Measurements from ENCODE around the gene HGFAC.

The HGFAC gene

DNA sequence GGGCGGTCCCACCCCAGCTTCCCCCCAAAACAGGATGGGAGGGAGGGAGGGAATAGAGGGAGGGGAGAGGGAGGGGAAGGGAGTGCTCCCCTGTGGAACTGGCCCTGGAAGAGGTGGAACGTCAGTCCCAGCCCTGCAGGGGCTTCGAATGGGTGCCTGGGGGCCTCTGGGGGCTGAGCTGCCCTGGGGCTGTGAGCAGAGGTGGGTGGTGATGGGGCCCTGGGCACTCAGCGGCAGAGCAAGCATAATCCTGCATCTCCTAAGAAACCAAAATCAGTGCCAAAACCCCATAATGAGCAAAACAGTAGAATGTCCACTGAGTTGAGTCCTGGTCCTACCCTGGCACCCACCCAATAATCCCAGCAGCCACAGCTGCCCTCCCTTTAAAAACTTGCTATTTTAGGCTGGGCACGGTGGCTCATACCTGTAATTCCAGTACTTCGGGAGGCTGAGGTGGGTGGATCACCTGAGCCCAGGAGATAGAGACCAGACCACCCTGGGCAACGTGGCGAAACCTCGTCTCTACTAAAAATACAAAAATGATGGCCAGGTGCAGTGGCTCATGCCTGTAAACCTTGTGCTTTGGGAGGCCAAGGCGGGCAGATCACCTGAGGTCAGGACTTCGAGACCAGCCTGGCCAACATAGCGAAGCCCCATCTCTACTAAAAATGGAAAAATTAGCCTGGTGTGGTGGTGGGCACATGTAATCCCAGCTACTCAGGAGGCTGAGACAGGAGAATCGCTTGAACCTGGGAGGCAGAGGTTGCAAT, 32.4 kb downstream of the HGFAC start:
- DNase-seq (ENCODE audit: low read depth in 2 of 2): no peak

DNA sequence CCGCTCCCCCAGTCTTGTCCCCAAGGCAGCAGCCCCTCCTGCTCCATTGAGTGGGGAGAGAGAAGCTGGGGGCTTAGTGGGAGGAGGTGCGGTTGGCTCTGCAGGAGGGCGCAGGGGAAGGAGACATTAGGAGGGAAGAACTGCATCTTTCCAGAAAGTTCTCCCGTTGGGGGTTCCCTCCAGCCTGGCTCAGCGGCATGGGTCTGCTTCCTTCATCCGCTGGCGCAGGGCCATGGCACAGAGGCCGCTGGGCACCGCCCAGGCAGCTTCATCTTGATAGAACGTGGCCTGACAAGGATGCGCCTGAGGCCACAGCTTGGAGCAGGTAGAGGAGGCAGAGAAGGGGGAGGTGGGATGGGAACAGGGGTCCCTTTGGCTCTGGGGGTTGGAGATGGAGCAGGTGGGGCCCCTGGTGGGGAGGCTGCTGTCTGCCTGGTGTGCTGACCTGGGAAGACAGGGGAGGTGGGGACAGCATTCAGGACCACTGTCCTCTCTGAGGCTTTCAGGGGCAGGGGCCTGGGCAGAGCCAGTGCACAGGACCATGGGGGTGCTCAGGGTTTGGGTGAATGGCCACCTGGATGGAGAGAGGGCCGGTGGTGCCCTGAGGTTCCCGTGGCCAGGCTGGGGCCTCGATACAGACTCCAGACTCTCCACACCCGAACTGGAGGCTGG, 33.4 kb downstream of the HGFAC start:
- no peak for DNase-seq (ENCODE audit: low read depth in 2 of 2)

DNA sequence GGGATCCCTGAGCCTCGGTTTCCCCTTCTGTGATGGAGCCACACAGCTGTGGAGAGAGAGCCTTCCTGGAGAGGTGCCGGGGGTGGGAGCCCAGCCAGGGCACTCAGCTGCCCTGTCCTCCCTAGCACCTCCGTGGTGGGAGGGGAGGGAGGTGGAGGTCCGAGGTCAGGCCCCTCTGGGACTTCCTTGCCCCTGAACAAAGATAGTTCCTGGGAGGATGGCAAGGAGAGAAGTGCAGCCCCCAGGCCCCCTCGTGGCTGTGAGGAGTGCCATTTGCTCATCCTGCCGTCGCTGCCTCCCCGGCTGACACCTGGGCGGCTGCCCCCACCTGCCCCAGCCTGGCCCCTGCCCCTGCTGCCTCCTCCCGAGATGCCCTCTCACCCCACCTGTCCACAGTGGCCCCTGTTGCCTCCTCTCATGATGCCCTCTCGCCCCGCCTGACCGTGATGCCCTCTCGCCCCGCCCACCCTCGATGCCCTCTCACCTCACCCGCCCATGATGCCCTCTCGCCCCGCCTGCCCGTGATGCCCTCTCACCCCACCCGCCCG, 34.0 kb downstream of the HGFAC start:
- no peak for DNase-seq (ENCODE audit: low read depth in 2 of 2)

DNA sequence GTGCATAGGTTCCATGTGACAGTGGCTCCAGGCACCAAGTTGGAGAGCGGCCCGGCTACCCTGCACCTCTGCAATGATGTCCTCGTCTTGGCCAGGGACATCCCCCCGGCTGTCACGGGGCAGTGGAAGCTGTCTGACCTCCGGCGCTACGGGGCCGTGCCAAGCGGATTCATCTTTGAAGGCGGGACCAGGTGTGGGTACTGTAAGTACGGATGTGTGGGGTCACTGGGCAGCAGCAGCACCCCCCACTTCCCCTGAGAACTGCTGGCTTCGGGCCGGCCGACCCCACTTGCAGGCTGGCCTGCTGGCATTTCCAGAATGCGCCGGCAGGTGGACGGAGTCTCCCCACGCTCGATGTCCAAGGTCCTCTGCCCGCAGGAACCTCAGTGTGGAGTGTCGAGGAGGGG, 34.6 kb downstream of the HGFAC start:
- DNase-seq (ENCODE audit: low read depth in 2 of 2): no peak

DNA sequence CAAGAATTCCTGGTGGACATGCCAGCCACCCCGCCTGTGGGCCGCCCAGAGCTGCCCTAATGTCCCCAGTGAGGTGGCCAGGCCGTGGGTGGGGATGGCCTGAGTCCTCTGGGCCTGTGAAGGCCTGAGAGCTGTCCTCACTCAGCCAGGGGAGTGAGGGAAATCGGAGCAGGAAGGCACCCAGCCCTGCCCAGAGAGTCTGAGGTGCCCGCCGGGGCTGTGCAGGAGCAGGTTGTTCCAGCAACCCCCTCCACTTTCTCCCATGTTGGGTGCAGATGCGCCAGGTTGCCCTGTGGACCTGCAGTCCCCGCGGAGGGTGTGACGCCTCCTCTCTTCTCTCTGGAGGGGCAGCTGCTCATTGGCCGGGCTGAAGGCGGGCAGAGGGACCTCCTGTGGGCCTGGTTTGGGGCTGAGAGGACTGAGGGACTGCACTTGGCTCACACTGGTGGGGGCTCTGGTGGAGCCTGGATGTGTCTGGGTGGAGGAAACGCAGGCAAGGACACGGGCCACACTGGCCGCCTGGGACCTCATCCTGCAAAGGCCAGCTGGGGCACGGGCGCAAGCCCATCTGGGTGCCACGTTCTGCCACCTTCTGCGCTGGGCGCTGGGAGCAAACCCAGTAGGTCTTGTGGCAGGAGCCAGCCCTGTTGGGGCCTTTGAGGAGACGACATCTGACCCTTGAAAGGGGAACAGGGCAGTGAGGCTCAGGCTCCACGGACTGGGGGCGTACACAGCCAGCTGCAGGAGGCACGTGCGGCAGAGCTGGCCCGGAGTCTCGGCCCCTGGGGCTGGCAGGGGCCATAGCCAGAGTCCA, 35.4 kb downstream of the HGFAC start:
- no peak for DNase-seq (ENCODE audit: low read depth in 2 of 2)

DNA sequence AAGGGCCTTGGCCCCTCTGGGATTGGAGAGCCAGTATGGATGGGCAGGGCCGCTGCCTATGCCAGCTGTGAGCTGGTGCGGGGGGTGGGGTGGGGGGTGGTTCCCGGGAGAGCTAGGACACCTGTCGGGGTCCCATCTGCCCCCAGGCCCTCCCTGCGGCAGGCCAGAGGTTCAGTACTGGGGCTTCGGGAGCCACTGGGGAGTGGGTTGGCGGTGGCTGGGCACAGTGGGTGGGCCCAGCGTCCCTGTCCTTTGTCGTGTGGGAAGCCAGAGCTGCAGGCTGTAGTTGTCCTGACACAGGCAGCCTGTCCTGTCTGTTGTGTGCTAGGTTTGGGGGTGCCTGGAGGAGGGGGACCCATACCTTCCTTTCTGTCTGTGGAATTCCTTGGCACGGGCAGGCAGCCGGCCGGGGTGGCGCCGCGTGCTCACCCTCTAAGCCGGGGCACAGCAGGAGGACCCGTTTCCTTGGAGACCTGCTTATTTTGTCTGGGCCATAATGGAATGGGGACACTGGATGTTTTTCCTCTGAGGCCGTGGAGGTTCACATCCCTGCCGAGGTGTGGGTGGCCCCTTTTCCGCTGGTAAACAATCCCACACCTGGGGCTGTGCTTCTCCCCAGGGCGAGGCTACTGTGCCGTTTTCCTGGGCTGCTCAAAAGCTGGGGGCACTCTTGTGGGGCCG, 36.1 kb downstream of the HGFAC start:
- no peak for DNase-seq (ENCODE audit: low read depth in 2 of 2)

DNA sequence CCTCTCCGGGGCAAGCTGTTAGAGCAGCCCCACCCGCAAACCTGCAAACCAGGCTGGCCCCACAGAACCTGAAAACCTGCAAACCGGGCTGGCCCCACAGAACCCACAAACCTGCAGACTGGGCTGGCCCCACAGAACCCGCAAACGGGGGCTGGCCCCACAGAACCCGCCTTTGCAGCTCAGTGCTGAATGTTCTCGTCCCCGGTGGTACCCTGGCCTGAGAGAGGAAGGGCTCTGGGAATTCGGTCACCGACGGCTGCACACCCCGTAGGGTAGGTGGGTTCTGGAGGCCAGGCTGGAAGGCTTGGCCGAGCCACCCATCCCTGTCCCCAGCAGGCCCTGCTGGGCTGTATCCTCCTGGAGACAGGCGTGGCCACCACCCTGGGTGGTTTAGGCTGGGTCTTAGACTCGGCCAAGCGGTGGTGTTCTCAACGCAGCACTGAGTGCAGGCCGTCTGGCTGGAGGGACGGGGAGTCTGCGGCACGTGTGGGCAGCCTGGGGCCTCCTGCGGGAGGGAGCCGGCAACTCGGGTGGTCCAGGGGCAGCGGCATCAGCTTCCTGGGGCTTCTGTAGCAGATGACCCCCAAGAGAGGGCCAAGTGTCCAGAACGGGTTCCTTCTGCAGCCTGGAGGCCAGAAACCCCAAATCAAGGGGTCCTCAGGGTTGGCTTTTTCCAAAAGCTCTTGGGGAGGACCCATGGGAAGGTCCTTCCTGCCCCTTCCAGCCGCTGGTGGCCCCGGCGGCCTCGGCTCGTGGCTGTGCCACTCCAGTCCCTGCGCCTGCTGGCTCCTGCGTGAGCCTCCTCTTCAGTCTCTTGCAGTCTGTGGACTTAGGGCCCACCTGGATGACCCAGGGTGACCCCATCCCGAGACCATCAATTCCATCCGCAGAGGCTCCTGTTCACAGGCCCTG, 36.9 kb downstream of the HGFAC start:
- DNase-seq (ENCODE audit: low read depth in 2 of 2): no peak

DNA sequence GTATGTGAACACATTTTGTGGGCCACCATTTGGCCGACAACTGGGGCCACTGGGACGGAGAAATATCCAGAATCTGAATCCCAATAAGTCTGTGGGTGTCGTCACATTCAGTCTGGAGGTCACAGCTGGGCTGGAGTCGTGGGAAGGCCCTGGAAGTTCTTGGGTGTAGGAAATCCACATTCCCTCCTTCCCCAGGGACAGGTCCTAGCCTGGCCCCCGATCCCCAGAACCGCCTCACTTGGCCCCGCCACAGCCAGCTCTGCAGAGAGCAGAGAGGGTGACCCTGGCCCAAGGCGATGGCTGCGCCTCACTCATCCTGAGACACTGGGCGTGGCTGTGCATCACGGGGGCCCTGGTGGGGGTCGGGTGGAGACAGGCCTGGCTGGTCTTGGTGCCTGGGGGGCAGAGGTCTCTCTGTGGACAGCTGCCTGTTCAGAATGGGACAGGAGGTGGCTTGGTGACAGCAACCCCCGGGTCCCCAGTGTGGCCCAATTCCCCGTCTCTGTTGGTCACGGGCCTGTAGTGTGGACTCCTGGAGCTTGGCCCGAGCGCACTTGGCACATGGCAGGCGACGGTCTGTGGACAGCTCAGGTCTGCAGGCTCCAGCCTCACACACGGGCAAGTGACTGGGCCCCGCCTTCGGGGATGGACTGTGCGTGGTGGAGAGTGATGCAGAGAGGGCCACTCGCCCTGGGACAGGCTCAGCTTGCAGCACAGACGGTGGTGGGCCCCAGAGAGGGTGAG, 37.8 kb downstream of the HGFAC start:
- no peak for DNase-seq (ENCODE audit: low read depth in 2 of 2)

DNA sequence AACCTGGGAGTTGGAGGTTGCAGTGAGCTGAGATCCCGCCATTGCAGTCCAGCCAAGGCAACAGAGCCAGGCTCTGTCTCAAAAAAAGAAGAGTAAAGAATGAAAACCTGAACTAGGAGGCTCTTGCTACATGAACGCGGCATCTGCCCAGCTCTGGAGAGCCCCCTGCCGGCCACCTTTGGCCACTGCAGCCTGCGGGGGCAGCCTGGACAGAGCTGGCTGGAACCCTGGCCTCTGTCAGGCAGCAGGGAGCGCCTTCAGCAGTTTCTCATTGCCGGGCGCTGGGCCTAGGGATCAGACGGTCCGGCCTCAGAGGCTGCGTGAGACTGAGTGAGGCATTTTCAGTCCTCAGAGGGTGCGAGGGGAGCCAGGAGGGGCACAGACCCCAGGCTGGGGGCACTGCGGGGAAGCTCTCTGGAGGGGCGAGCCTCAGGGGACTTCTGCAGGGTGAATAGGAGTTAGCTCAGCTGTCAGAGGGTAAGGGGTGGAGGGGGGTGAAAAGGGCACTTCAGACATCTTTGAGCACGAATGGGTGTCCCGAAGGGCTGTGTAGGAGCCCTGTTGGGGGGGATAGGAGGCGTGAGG, 38.9 kb downstream of the HGFAC start:
- DNase-seq (ENCODE audit: low read depth in 2 of 2): peak; percentile 40 to 77

DNA sequence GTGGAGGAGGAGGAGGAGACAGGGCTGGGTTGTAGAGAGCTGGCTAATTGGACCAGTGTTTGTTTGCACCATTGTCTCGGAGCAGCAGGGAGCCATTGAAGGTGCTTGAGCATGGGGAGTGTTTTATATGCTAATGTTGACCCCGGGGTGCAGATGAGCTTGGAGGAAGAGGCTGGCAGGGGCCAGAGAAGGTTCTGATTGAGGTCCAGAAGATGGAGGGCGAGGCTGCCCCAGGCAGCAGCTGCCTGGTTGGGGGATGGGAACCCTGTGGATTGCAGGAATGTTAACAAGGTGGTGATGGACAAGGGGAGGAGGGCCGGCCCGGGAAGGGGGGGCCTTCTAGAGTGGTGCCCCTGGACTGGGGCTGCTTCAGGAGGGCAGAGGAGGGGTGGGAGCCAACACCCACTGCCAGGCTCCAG, 39.4 kb downstream of the HGFAC start:
- no peak for DNase-seq (ENCODE audit: low read depth in 2 of 2)

DNA sequence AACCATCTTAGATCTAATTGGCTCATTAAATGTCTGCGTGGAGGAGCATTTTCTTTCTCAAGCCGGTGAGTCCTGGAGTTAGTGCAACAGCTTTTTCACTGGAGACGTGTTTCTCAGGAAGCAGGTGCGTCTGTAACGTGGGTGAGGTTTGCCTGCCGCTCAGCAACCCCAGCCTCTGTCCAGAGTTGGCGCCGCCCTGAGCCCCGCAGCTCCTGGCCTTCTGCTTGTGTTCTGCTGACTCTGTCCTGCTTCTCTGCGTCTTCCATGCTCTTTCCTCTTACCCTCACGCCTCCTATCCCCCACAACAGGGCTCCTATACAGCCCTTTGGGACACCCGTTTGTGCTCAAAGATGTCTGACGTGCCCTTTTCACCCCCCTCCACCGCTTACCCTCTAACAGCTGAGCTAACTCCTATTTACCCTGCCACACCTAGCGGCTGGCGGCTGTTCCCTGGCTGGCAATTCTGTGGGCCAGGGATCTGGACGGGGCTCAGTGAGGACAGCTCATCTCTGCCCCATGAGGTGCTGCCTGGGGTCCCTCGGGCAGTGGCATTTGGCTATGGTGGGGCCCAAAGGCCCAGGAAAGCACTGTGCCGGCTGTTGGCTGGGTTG, 40.1 kb downstream of the HGFAC start:
- DNase-seq (ENCODE audit: low read depth in 2 of 2): no peak

DNA sequence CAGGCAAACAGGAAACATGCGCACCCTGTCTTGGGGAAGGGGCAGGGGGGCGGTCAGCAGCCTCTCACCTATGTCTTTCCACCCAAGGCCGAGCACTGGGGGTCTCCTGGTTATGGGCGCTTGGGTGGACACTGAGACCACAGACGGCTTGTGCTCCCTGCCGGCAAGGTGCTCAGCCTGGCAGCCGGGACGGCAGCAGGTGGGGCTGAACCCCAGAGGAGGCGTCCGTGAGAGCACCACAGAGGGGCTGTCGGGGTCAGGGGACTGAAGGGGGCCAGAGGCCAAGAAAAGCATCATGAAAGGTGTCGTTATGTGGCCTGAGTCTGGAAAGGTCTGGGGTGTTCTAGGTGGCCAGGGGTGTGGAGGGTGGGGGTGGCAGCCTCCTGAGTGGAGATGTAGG, 40.9 kb downstream of the HGFAC start:
- DNase-seq (ENCODE audit: low read depth in 2 of 2): no peak

DNA sequence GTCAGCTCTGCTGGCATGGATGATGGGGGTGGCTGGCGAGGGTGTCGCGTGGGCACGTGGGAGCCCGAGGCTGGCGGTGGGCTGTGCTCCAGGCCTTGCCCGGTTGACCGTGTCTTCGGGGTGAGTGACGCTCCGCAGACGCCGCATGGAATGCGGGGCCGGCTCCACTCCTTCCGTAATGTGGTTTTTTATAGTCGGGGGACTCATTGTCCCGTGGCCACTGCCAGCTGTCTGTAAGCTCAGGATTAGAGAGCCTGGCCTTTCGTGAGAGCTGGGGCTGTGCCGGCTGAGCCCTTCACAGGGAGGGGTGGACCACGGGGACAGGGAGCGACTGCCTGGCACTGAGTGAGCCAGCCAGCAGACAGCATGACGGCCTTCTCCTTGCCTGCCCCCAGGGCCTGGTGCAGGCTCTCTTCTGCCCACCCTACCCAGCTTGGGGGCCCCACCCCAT, 41.7 kb downstream of the HGFAC start:
- no peak for DNase-seq (ENCODE audit: low read depth in 2 of 2)

DNA sequence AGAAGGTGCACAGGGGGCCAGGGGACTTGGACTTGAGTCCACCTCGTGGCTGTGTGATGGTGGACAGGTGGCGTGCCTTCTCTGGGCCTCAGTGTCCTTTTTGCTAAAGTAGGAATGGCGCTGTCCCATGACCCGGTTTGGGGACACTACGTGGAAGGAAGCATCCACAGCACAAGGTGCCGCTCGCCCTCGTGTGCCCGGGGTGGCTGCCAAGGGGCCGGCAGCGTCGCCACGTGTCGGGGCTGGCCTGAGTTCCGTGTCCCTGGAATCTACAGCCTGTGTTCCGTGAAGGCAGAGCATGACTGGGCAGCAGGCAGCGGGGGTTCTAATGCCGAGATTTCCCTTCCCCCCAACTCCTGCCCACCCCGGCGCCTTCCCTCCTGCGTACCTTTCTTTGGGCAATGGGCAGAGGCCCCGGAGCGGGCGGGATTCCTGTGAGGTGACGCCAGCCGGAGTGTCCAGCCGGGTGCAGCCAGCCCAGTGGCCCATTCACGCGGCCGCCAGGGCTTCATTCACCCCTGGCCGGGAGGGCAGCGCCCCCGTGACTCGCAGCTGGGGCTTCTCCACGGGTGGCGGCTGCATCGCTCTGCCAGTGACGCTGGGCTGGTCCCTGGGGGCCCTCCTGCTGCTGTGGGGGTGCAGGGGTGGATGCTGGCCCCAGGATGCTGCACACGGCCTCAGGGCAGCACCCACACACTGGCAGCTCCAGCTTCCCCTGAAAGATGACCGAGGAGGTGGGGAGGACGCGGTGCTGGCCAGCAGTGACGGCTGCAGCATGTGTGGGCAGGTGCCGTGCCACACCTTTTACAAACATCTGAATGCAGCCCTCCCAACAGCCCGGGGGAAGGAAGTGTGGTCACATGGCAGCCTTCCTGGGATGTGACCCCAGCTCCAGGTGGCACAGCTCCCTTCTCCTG, 42.5 kb downstream of the HGFAC start:
- no peak for DNase-seq (ENCODE audit: low read depth in 2 of 2)

DNA sequence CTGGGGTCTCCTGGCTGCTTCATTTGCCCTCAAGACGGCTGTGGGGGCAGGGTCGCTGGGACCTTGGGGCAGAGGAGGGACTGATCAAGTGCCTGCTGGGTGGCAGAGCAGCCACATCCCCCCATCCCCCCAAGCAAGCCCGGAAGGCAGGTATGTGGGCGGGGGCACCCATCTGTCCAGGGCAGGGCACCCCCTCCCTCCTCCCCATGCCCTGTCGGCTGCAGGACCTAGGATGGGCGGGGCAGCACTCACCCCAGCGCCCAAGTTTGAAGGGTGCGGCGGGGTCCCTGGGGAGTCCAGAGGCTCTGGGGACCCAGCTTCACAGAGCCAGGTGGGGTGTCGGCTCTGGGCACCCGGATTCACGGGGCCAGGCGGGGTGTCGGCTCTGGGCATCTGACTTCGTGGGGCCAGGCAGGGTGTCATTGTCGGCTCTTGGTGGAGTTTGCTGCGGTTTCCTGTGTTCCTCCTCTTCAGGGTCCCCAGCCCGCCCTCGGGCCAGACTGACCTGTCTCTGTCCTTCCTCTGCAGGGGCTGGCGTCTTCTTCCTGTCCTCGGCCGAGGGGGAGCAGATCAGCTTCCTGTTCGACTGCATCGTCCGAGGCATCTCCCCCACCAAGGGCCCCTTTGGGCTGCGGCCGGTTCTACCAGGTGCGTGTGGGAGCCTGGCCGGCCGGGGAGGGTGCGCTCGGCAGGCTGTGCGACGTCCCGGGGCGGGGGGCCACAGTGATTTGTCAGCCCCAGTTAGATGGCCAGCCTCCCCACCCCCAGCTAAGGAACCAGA, 43.4 kb downstream of the HGFAC start:
- no peak for DNase-seq (ENCODE audit: low read depth in 2 of 2)

DNA sequence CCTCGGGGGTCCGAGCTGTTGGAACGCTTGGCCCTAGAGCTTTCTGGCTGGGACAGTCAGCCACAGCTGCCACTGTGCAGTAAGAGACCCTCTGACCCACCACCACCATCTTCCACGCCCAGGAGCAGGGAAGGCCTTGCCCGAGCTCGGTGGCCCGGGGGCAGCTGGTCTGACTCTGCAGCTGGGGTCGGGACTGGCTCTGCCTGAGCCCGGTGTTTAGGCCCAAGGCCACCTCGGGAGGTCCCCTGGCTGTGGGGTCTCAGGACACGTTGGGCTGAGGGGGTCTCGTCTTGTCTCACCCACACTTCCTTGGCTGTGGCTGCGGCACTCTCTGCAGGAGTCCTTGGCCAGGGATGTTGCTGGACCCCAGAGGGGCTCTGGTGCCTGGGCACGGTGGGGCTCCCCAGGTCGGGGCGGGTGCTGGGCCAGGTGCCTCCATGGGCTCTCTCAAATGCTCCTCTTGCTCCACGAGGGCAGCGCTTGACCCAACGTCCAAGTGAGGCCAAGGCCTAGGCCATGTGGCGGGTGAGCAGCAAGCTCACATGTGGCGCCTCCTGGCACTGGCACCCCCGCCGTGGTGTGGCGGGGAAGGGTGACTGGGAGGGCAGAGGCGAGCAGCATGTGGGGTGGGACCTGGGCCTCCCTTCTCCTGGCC, 44.2 kb downstream of the HGFAC start:
- no peak for DNase-seq (ENCODE audit: low read depth in 2 of 2)

Measured in stimulated activated CD4-positive, alpha-beta T cell treated with anti-CD3 and anti-CD28 coated beads, Interleukin-12 subunit alpha, Interleukin-12 subunit beta, amount 100 ng/mL, for 24 hours (primary cell).